H9 (cell line): Measurements from ENCODE around the gene NEMP1. TPM values are rescaled to one million over a fixed set of nuclear protein-coding genes. Genes with fewer than 3 reads are reported as not detected.

Experiments used
- DNase-seq: peaks from one replicate; pipeline ENCODE4 v3.0.0-alpha.2; 2017
- H2AFZ ChIP-seq: one replicate; pipeline ENCODE4 v1.6.1; 2013; ENCODE audit warnings: mild to moderate bottlenecking, low read length, control low read depth, moderate library complexity
- H2AK5ac ChIP-seq: 2 replicates; pipeline ENCODE4 v1.6.1; 2013; ENCODE audit warnings: low read length, control low read depth, mixed read lengths; ENCODE audit not compliant: insufficient read length
- H2BK120ac ChIP-seq: one replicate; pipeline ENCODE4 v1.6.1; 2013; ENCODE audit warnings: low read depth, mild to moderate bottlenecking, low read length, control low read depth, inconsistent platforms; ENCODE audit not compliant: poor library complexity, severe bottlenecking
- H2BK12ac ChIP-seq: 2 replicates; pipeline ENCODE4 v1.6.1; 2013; ENCODE audit warnings: low read length, control low read depth, mixed read lengths, low read depth; ENCODE audit not compliant: insufficient read length
- H2BK15ac ChIP-seq: 2 replicates; pipeline ENCODE4 v1.6.1; 2013; ENCODE audit warnings: low read depth, low read length, control low read depth
- H2BK20ac ChIP-seq: one replicate; pipeline ENCODE4 v1.6.1; 2013; ENCODE audit warnings: low read depth, mild to moderate bottlenecking, low read length, control low read depth, inconsistent platforms; ENCODE audit not compliant: poor library complexity, severe bottlenecking
- H2BK5ac ChIP-seq: 2 replicates; pipeline ENCODE4 v1.6.1; 2013; ENCODE audit warnings: low read length, control low read depth, mixed read lengths; ENCODE audit not compliant: insufficient read length
- H3K14ac ChIP-seq: 2 replicates; pipeline ENCODE4 v1.6.1; 2013; ENCODE audit warnings: low read length, control low read depth; ENCODE audit not compliant: insufficient read depth
- H3K18ac ChIP-seq: 2 replicates; pipeline ENCODE4 v1.6.1; 2013; ENCODE audit warnings: low read depth, mild to moderate bottlenecking, mixed read lengths, low read length, control low read depth; ENCODE audit not compliant: insufficient read length
- H3K23ac ChIP-seq: 2 replicates; pipeline ENCODE4 v1.6.1; 2013; ENCODE audit warnings: low read length, control low read depth, mixed read lengths, low read depth; ENCODE audit not compliant: insufficient read length
- H3K23me2 ChIP-seq: 2 replicates; pipeline ENCODE4 v1.6.1; 2013; ENCODE audit warnings: low read depth, mild to moderate bottlenecking, mixed read lengths, low read length, control low read depth; ENCODE audit not compliant: insufficient read length, poor library complexity, severe bottlenecking
- H3K27ac ChIP-seq: 2 replicates; pipeline ENCODE4 v1.5.1; 2013; ENCODE audit warnings: low read length, control low read depth, mixed read lengths, low read depth; ENCODE audit not compliant: insufficient read length
- H3K27me3 ChIP-seq: 2 replicates; pipeline ENCODE4 v1.6.1; 2013; ENCODE audit warnings: low read length, control low read depth, inconsistent platforms; ENCODE audit not compliant: insufficient read depth
- H3K4ac ChIP-seq: 2 replicates; pipeline ENCODE4 v1.6.1; 2013; ENCODE audit warnings: low read depth, mild to moderate bottlenecking, control low read depth, inconsistent platforms, low read length, moderate library complexity
- H3K4me1 ChIP-seq: 2 replicates; pipeline ENCODE4 v1.6.1; 2013; ENCODE audit warnings: low read length, control low read depth, inconsistent platforms; ENCODE audit not compliant: insufficient read depth
- H3K4me2 ChIP-seq: 2 replicates; pipeline ENCODE4 v1.6.1; 2013; ENCODE audit warnings: low read length, control low read depth, mixed read lengths; ENCODE audit not compliant: insufficient read length, insufficient read depth
- H3K56ac ChIP-seq: 2 replicates; pipeline ENCODE4 v1.6.1; 2013; ENCODE audit warnings: low read depth, mild to moderate bottlenecking, mixed read lengths, low read length, control low read depth; ENCODE audit not compliant: insufficient read length
- H3K79me1 ChIP-seq: 2 replicates; pipeline ENCODE4 v1.6.1; 2013; ENCODE audit warnings: low read depth, mild to moderate bottlenecking, moderate library complexity, low read length, control low read depth, inconsistent platforms; ENCODE audit not compliant: insufficient read depth, poor library complexity, severe bottlenecking
- H3K79me2 ChIP-seq: 2 replicates; pipeline ENCODE4 v1.6.1; 2013; ENCODE audit warnings: low read length, control low read depth, inconsistent platforms; ENCODE audit not compliant: insufficient read depth
- H3K9ac ChIP-seq: 2 replicates; pipeline ENCODE4 v1.6.1; 2013; ENCODE audit warnings: low read length, control low read depth, mixed read lengths; ENCODE audit not compliant: insufficient read length; ENCODE audit errors: extremely low read depth
- H3K9me3 ChIP-seq: one replicate; pipeline ENCODE4 v1.6.1; 2013; ENCODE audit warnings: low read depth, low read length, inconsistent platforms; ENCODE audit not compliant: control insufficient read depth
- H3T11ph ChIP-seq: one replicate; pipeline ENCODE4 v1.6.1; 2013; ENCODE audit warnings: mild to moderate bottlenecking, low read length, control low read depth, inconsistent platforms
- H4K20me1 ChIP-seq: one replicate; pipeline ENCODE4 v1.6.1; 2013; ENCODE audit not compliant: control insufficient read depth, insufficient read length, insufficient read depth
- H4K5ac ChIP-seq: 2 replicates; pipeline ENCODE4 v1.6.1; 2013; ENCODE audit warnings: low read depth, mild to moderate bottlenecking, mixed read lengths, low read length, control low read depth; ENCODE audit not compliant: insufficient read length
- H4K8ac ChIP-seq: replicated peaks from 2 replicates; pipeline ENCODE4 v1.6.1; 2013; ENCODE audit warnings: low read length, control low read depth, mixed read lengths, low read depth; ENCODE audit not compliant: insufficient read length
- H4K91ac ChIP-seq: 2 replicates; pipeline ENCODE4 v1.6.1; 2013; ENCODE audit warnings: low read depth, mild to moderate bottlenecking, moderate library complexity, mixed read lengths, low read length, control low read depth; ENCODE audit not compliant: insufficient read length
- H3K27ac Mint-ChIP-seq, 3 experiments: 2 replicates in 2 of 3; 3 replicates in 1 of 3; pipeline ENCODE4 v1.8.0; 2020 to 2021; ENCODE audit warnings: mixed read lengths in 3 of 3, mild to moderate bottlenecking in 1 of 3, moderate library complexity in 1 of 3
- H3K27me3 Mint-ChIP-seq: 2 replicates; pipeline ENCODE4 v1.8.0; 2021; ENCODE audit warnings: low read depth, mild to moderate bottlenecking, moderate library complexity, mixed read lengths
- H3K36me3 Mint-ChIP-seq, 3 experiments: 2 replicates in 2 of 3; 3 replicates in 1 of 3; pipeline ENCODE4 v1.8.0; 2020 to 2021; ENCODE audit warnings: low read depth in 3 of 3, mixed read lengths in 3 of 3; ENCODE audit not compliant: insufficient read depth in 1 of 3
- H3K4me1 Mint-ChIP-seq, 2 experiments: 2 replicates each; pipeline ENCODE4 v1.8.0; 2020; ENCODE audit warnings: mixed read lengths in 2 of 2
- H3K4me3 Mint-ChIP-seq, 2 experiments: 2 replicates in 1 of 2; 3 replicates in 1 of 2; pipeline ENCODE4 v1.8.0; 2020 to 2021; ENCODE audit warnings: mild to moderate bottlenecking in 2 of 2, mixed read lengths in 2 of 2, moderate library complexity in 1 of 2
- H3K9me3 Mint-ChIP-seq, 2 experiments: 2 replicates in 1 of 2; 3 replicates in 1 of 2; pipeline ENCODE4 v1.8.0; 2020; ENCODE audit warnings: mild to moderate bottlenecking in 2 of 2, mixed read lengths in 2 of 2, moderate library complexity in 1 of 2
- CTCF ChIP-seq: fragments of 200-600 bp; sonication (generic); conservative IDR thresholded peaks from 3 replicates; pipeline ENCODE4 v1.8.0; 2021; ENCODE audit warnings: antibody characterized with exemption, mild to moderate bottlenecking
- WGBS: extraction: QIAGEN DNeasy Blood & Tissue Kit; methylation state at CpG from one replicate; pipeline ENCODE4 v1.1.7; 2013; ENCODE audit warnings: missing lambda C conversion rate, low lambda C conversion rate, mixed read lengths; ENCODE audit not compliant: insufficient read length; ENCODE audit errors: extremely low coverage; 5-methylcytosine and 5-hydroxymethylcytosine counted together
- total RNA-seq: library from RNA; stranded (reverse); gene quantifications from 2 replicates; pipeline ENCODE4 v1.2.1, GENCODE V29; 2021

The NEMP1 gene
- total RNA-seq, 1 experiment from 2014 or later, result 50.1 TPM

- no peaks in the 10 kb centered on the region for H3K79me1 ChIP-seq
- no peak overlapping the region for H2BK12ac ChIP-seq
- no peak overlapping the region for H2AK5ac ChIP-seq
- no peaks in the 10 kb centered on the region for H3K23me2 ChIP-seq
- no peak overlapping the region for H2BK5ac ChIP-seq
- no peak overlapping the region for H2BK120ac ChIP-seq
- H4K20me1 ChIP-seq, result no peaks in the 10 kb centered on the region
- H3K4me1 Mint-ChIP-seq, result peaks cover under 1 to 10% of the 10 kb centered on the region in 2 experiments
- H3K79me2 ChIP-seq, result no peaks in the 10 kb centered on the region
- H3T11ph ChIP-seq, result no peak overlapping the region
- no peak overlapping the region for H2AFZ ChIP-seq
- no peaks in the 10 kb centered on the region for H3K27me3 ChIP-seq
- H3K4ac ChIP-seq, result no peak overlapping the region
- H3K36me3 Mint-ChIP-seq, result no peaks in the 10 kb centered on the region; a peak in 1 of 7 replicates
- H3K9ac ChIP-seq, result no peak overlapping the region
- no peaks in the 10 kb centered on the region for H3K9me3 Mint-ChIP-seq
- H3K4me3 Mint-ChIP-seq, result no peak overlapping the region
- no peaks in the 10 kb centered on the region for H3K4me1 ChIP-seq
- no peak overlapping the region for H3K27ac ChIP-seq
- H4K5ac ChIP-seq, result no peak overlapping the region
- H3K27me3 Mint-ChIP-seq, result peaks cover 10% of the 10 kb centered on the region
- WGBS, result no CpG with 5 or more reads among the region's 3 CpGs
- no peak overlapping the region for H2BK15ac ChIP-seq
- H3K14ac ChIP-seq, result no peak overlapping the region
- H3K18ac ChIP-seq, result no peak overlapping the region
- no peak overlapping the region for H3K23ac ChIP-seq
- TF ChIP-seq CTCF, result no peak
- no peak for DNase-seq
- H3K27ac Mint-ChIP-seq, result no peak overlapping the region; a peak in 1 of 7 replicates
- no peak overlapping the region for H4K8ac ChIP-seq
- no peaks in the 10 kb centered on the region for H3K9me3 ChIP-seq
- H4K91ac ChIP-seq, result no peak overlapping the region
- H3K4me2 ChIP-seq, result no peak overlapping the region
- H2BK20ac ChIP-seq, result no peak overlapping the region
- no peak overlapping the region for H3K56ac ChIP-seq
These were observed 33.7 kb downstream of the NEMP1 start for GRCh38 chr12:57044889-57045288.
